GM18526 (cell line): ENCODE data around the gene CALR.

Source experiments
- POLR2A ChIP-seq: IDR thresholded peaks from 3 replicates; pipeline ENCODE4 v1.6.1; 2011; ENCODE audit not compliant: insufficient read length; ENCODE audit errors: extremely low read depth

CALR gene

DNA sequence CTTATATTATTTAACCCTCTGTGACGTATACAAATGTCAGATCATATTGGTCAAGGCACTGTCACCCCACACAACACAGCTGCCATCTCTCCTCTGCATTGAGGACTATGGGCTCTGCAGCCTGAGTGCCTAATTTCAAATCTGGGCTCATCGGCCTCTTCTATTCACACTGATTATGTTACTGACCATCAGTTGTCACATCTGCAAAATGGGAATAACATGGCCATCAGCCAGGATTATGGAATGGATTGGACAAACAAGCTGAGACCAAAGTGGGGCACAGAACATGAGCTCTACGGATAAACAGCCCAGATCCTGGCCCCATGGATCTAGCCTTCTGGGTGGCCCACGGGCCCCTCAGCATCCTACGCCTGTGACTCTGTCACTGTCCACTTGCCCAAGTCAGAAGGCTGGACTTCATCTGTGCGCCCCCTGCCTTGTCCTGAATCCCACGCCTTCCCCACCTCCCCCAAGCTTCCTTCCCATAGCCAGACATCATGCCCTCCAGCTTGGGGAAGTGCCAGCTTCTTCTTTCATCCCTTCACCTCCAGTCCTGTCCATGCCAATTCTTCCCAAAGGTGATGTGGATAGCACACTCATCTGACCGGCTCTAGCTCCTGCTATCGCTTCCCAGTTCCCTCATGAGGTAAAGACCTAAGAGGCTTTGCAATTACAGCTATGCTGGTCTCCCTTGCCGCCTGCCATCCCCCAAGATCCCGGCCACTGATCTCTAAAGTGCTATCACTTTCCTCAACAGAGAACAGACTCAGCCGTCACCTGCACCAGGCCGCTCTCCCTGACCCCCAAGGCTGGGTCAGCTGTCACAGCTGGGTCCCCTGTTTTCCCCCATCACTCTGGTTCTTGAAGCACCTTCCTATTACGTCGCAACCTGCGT lies 5.8 kb upstream of the CALR start:
- no peak for TF ChIP-seq POLR2A

DNA sequence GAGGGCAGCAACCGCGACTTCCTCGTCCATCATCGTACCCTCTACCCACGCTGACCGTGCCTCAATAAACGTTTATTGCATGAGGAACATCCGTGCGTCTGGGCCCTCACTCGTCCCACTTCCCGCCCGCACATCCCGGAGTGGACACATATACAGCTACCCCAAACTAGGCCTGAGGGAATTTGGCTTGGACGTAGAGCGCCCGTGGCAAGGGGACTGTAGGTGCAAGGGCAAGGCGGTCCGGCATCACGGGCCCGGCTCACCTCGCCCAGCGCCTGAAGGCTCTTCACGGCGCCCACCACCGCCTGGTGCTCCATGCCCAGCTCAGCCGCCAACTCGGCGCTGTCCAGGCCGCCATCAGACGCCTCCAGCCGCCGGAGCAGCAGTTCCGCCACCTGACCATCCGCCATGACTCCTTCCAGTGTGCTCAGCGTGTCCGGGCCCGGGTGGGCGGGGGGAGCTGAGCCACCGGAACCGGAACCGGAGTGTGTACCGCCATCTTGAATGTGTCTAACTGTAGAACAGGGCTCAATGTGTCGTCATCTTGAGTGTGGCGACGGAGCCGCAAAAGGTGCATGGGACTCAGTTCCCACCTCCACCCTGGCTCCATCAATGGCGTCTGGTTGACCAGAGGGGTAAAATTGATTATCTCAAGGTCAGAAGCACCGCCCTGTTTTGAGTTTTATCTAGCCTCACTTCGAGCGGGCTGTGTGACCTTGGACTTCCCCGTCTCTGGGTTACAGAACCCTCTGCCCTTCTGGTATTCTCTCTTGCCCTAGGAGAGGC lies 4.9 kb upstream of the CALR start, which contains the start of gene FARSA:
Gene FARSA, minus strand, starts transcription at position 425 of the 786 bp plus-strand sequence. Its CDS starts 15 bp downstream, at position 410.
- TF ChIP-seq POLR2A: peak; percentile 93

DNA sequence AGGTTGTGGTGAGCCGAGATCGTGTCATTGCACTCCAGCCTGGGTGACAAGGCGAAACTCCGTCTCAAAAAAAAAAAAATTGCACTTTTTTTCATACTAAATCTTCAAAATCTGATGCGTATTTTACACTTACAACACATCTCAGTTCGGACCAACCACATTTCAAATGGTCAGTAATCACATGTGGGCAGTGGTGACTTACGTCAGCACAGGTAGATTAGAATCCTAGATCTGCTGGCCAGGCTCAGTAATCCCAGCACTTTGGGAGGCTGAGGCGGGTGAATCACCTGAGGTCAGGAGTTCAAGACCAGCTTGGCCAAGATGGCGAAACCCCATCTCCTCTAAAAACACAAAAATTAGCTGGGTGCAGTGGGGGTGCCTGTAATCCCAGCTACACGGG lies 3.3 kb upstream of the CALR start:
- TF ChIP-seq POLR2A: no peak

DNA sequence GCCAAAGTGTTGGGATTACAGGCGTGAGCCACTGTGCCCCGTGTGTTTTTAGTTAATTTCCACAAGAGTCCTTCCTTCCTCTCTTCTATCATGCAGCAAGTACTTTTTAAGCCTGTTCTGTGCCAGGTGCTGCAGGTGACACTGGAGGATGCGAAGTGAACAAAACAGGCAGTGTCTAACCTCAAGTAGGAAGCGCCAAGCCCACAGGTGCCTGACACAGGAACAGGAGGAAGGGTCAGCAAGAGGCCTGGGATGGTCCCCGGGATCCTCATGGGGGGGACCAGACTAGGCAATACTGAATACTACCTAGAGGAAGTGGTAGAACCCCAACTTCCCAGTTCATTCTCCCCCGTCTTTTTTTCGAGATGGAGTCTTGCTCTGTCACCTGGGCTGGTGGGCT lies 1.8 kb upstream of the CALR start:
- no peak for TF ChIP-seq POLR2A

DNA sequence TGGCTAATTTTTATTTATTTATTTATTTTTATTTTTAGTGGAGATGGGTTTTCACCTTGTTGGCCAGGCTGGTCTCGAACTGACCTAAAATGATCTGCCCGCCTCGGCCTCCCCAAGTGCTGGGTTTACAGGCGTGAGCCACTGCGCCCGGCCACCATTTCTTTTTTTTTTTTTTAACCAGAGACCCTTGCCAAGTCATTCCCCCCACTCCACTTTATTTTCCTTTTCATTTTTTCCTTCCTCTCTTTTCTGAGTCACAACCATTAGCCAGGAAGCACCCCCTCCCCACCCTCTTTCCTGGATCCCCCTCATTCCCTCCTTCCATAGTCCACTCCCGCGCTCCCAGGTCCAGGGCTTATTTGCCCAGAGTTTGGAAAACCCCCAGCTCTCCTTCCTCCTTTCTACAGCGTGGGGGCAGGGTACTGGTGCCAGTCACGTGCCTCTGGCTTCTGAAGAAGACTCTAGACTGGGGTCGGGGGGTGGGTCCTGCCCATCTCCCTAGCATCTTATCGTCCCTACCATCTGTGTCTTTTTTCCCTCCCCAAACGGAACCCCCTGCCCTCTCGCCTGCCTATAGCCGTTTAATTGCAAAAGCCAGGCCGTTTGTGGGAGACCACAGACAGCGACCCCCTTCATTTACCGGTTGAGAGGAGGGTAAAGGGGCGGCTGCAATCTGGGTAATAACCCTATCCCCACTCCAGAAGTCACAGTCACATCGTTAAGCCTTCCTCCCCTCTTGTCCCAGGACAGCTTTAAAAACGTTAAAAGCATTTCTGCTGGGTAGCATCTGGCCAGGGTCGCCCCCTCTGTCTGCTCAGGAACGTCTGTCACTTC lies 1.1 kb upstream of the CALR start:
- TF ChIP-seq POLR2A: no peak

DNA sequence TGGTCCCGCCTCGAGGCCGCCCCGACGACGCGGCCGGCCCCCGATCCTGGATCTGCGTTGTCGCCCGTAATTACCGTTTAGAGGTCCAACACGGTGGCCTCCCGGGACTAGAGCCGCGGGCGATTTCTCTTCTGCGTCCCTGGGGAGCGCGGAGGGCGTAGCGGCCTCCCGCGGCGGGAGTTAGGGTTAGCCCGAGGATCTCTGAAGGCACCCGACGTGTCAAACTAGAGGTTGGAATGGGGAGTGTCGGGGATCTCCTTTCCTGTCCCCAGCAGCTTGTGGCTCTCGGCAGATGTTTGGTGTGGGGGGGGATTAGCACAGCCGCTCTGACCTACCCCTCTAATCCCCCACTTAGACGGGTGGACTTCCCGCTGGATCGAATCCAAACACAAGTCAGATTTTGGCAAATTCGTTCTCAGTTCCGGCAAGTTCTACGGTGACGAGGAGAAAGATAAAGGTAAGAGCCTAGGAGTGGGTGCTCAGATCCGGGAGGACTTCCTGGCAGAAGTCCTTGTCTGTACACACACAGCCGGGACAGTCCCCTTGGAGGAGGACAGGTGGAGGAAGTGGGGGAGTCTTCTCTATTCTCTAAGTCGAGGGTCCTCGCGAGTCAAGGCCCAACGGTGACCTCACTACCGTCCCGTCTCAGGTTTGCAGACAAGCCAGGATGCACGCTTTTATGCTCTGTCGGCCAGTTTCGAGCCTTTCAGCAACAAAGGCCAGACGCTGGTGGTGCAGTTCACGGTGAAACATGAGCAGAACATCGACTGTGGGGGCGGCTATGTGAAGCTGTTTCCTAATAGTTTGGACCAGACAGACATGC lies 581 bp downstream of the CALR start:
- no peak for TF ChIP-seq POLR2A

DNA sequence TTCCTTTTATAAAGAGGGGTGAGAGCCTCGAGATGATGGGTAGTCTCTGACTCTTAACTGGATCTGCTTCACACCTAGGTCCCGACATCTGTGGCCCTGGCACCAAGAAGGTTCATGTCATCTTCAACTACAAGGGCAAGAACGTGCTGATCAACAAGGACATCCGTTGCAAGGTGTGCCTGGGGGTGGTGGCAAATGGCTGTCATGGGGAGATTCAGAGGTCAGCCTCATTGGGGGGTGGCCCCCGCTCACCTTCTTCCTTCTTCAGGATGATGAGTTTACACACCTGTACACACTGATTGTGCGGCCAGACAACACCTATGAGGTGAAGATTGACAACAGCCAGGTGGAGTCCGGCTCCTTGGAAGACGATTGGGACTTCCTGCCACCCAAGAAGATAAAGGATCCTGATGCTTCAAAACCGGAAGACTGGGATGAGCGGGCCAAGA lies 1.6 kb downstream of the CALR start:
- TF ChIP-seq POLR2A: no peak

DNA sequence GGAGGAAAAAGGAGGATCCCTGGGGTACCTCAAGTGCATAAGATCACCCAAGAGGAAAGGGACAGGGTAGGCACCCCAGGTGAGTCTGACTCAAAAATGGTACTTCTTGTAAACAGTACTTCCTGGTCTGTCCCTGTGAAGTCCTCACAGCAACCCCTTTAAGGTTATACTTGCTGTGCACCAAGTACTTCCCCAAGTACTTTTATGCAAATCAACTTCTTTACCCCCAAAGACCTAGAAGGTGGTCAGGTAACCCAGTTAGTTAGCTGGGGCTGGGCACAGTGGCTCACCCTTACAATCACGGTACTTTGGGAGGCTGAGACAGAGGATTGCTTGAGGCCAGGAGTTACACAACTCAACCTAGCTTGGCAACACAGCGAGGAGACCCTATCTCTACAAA lies 2.5 kb downstream of the CALR start:
- TF ChIP-seq POLR2A: no peak

DNA sequence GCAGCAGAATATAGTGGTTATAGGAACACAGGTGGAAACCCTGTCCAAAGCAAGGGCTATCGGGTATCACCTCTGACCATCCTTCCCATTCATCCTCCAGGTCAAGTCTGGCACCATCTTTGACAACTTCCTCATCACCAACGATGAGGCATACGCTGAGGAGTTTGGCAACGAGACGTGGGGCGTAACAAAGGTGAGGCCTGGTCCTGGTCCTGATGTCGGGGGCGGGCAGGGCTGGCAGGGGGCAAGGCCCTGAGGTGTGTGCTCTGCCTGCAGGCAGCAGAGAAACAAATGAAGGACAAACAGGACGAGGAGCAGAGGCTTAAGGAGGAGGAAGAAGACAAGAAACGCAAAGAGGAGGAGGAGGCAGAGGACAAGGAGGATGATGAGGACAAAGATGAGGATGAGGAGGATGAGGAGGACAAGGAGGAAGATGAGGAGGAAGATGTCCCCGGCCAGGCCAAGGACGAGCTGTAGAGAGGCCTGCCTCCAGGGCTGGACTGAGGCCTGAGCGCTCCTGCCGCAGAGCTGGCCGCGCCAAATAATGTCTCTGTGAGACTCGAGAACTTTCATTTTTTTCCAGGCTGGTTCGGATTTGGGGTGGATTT lies 5.1 kb downstream of the CALR start:
- no peak for TF ChIP-seq POLR2A

DNA sequence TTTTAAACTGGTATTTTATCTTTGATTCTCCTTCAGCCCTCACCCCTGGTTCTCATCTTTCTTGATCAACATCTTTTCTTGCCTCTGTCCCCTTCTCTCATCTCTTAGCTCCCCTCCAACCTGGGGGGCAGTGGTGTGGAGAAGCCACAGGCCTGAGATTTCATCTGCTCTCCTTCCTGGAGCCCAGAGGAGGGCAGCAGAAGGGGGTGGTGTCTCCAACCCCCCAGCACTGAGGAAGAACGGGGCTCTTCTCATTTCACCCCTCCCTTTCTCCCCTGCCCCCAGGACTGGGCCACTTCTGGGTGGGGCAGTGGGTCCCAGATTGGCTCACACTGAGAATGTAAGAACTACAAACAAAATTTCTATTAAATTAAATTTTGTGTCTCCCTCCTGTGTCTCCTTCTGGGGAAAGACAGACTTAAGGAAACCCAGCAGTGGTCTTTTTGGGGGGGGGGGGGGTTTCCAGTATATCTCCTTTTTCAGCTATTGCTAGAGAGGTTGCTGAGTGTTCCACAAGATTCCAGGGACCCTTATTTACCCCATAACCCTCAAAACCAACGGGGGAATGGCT lies 5.8 kb downstream of the CALR start:
- no peak for TF ChIP-seq POLR2A

DNA sequence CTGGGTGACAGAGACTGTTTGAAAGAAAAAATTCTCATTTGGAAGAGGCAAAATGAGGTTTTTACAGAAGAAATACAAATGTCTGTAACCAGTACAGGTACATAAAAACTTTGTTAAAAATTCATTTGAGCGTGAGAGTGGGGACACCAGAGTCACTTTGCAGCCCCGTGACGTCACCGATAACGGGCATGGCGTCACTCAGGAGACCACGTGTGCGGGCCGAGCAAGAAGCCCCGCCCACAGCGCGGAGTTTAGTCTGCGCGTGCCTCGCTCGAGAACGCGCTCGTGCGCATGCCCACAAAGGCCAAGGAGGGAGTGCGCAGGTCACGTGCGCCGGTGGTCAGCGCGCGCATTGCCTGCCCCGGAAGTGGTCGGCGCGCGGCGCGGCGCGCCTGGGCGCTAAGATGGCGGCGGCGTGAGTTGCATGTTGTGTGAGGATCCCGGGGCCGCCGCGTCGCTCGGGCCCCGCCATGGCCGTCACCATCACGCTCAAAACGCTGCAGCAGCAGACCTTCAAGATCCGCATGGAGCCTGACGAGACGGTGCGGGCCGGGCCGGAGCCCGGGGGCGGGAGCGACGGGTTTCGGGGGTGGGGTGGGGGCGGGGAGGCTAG lies 7.2 kb downstream of the CALR start, which contains the start of gene RAD23A:
Gene RAD23A, plus strand, starts transcription at position 384 of the 613 bp plus-strand sequence. Its CDS starts 87 bp downstream, at position 471.
- peak; percentile 94 for TF ChIP-seq POLR2A

DNA sequence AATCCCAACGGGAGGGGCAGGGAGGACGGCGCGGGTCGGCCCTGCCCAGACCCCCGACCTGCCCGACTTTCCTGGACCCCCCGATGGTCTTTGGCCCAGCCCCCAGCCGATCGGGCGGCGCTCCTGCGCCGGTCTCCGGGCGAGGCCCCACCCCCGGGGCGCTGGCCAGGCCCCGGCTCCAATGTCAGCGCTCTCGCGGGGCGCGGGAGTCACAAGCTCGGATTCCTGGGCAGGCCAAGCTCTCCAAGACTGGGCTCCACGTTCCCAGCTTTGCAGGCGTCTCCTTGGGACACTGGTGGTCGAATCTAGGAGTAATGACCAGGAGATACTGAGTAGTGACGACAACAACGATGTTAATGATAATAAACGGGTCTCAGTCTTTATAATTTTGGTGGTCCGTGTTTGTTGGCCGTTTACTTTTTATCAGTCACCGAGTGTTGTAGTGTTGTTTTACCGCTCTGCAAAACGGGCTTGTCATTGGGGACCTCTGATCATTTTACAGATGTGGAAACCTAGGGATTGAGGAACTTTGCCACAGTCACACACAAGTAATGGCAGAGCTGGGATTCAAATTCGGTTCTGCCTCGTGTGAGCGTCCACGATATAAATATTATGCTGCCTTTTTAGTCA lies 7.8 kb downstream of the CALR start:
- TF ChIP-seq POLR2A: no peak
